Superior temporal gyrus (tissue), 1 donor: ENCODE results near the gene AK1.

Experiments
- DNase-seq: peaks from one replicate; pipeline ENCODE4 v3.0.0-alpha.2; 2016; ENCODE audit errors: extremely low spot score

AK1 gene

GRCh38 chr9:127909839-127910273 lies 32.4 kb upstream of the AK1 start:
- no peak for DNase-seq

GRCh38 chr9:127908660-127908926 lies 31.1 kb upstream of the AK1 start:
- DNase-seq: no peak

GRCh38 chr9:127907867-127908659 lies 30.6 kb upstream of the AK1 start:
- no peak for DNase-seq

GRCh38 chr9:127905788-127906191 lies 28.3 kb upstream of the AK1 start:
- DNase-seq: no peak

GRCh38 chr9:127905004-127905728 lies 27.7 kb upstream of the AK1 start:
- DNase-seq: no peak

- DNase-seq: no peak
Observed at GRCh38 chr9:127904561-127905003, 27.1 kb upstream of the AK1 start.

- no peak for DNase-seq
Observed at GRCh38 chr9:127903557-127904475, 26.3 kb upstream of the AK1 start.

GRCh38 chr9:127899128-127899943 lies 21.9 kb upstream of the AK1 start, which contains the start of gene ST6GALNAC6:
ST6GALNAC6 (minus strand) TSS chr9:127899603; CDS start chr9:127897981, 1,622 bp downstream.
- peak; percentile 74 for DNase-seq

GRCh38 chr9:127898433-127899127 lies 21.1 kb upstream of the AK1 start:
- DNase-seq: no peak

GRCh38 chr9:127897193-127897692 lies 19.8 kb upstream of the AK1 start:
- peak; percentile 73 for DNase-seq

GRCh38 chr9:127896395-127897192 lies 19.1 kb upstream of the AK1 start:
- DNase-seq: no peak

GRCh38 chr9:127895811-127896210 lies 18.3 kb upstream of the AK1 start:
- no peak for DNase-seq

- peak; percentile 60 for DNase-seq
Observed at GRCh38 chr9:127893392-127893791, 15.9 kb upstream of the AK1 start.

GRCh38 chr9:127892831-127893230 lies 15.4 kb upstream of the AK1 start:
- no peak for DNase-seq

- DNase-seq: no peak
Observed at GRCh38 chr9:127890053-127890452, 12.6 kb upstream of the AK1 start.

GRCh38 chr9:127887792-127888191 lies 10.3 kb upstream of the AK1 start:
- no peak for DNase-seq

GRCh38 chr9:127886401-127886972 lies 9.0 kb upstream of the AK1 start:
- no peak for DNase-seq

- DNase-seq: no peak
Observed at GRCh38 chr9:127885508-127886281, 8.2 kb upstream of the AK1 start.
